ENCODE measurements around the gene FAF2.

Gene FAF2

GRCh38 chr5:176528301-176528700 is 80.1 kb downstream of the FAF2 start:
- Histone ChIP-seq H3K4ac (ENCODE audit: low read depth, low read length) (no peak overlapping the region), H2AFZ (ENCODE audit: insufficient read depth, low read length, poor library complexity) (no peak overlapping the region)
- WGBS (ENCODE audit: extremely low coverage, insufficient coverage, insufficient read length) = no CpG with 5 or more reads among the region's 11 CpGs

DNA sequence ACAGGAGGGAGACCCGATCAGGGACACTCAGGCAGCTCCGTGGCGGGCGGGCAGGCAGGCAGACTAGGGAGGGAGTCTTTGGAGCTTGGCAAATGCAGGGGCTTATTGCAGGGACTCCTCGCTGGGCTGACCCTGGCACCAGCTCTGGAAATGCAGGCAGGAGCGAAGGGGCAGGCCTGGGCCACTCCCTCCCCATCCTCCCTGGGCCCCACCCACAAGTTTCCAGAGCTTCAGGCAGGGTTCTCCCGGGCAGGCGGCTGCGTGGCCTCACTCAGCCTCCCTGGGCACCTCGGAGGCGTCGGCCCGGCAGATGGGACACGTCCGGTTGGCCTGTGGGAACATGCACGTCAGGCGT is 80.6 kb downstream of the FAF2 start:
- no peak overlapping the region for H2AFZ ChIP-seq (ENCODE audit: insufficient read depth, low read length, poor library complexity)
- H4K12ac ChIP-seq (ENCODE audit: low read depth, low read length) = no peak overlapping the region
- no peak overlapping the region for H3K18ac ChIP-seq (ENCODE audit: low read length)
- H3K4ac ChIP-seq (ENCODE audit: low read depth, low read length) = no peak overlapping the region
- H3K4me1 ChIP-seq (ENCODE audit: control insufficient read depth in 1 of 2, insufficient read depth in 2 of 2, low read length in 2 of 2) = peaks cover 0 to 1% of the 10 kb centered on the region in 2 experiments
- H3K27ac ChIP-seq (ENCODE audit: low read depth, low read length) = no peak overlapping the region
- H3K36me3 ChIP-seq (ENCODE audit: control insufficient read depth in 1 of 2, insufficient read depth in 2 of 2, low read length in 2 of 2) = peaks cover 53 to 54% of the 10 kb centered on the region in 2 experiments
- H3K79me2 ChIP-seq (ENCODE audit: control insufficient read depth, insufficient read depth, low read length, poor library complexity) = peaks cover 3% of the 10 kb centered on the region
- no peak overlapping the region for H4K8ac ChIP-seq (ENCODE audit: low read depth, low read length)
- H2BK5ac ChIP-seq (ENCODE audit: low read depth, low read length, poor library complexity) = no peak overlapping the region
- H3K79me1 ChIP-seq (ENCODE audit: low read length) = no peaks in the 10 kb centered on the region
- no peak overlapping the region for H3K4me3 ChIP-seq (ENCODE audit: low read depth, low read length)
- no peak for DNase-seq
- no peak overlapping the region for H3K4me2 ChIP-seq (ENCODE audit: low read length)
- H2AK5ac ChIP-seq (ENCODE audit: low read length) = no peak overlapping the region
- no peaks in the 10 kb centered on the region for H3K9me3 ChIP-seq (ENCODE audit: insufficient read depth, low read depth, low read length)
- no peak overlapping the region for H3K9ac ChIP-seq (ENCODE audit: low read length)
- no peak overlapping the region for H3K23ac ChIP-seq (ENCODE audit: low read length)
- H4K91ac ChIP-seq (ENCODE audit: low read depth, low read length) = no peak overlapping the region
- H3K27me3 ChIP-seq (ENCODE audit: insufficient read depth, low read length) = no peaks in the 10 kb centered on the region
- WGBS (ENCODE audit: extremely low coverage, insufficient coverage, insufficient read length) = no CpG with 5 or more reads among the region's 17 CpGs
- no peak overlapping the region for H2BK12ac ChIP-seq (ENCODE audit: low read length)
- H2BK120ac ChIP-seq (ENCODE audit: insufficient read depth, low read length, poor library complexity) = no peak overlapping the region
- no peak overlapping the region for H3K14ac ChIP-seq (ENCODE audit: low read length)

More at GRCh38 chr5:176528301-176528700, 80.1 kb downstream of the FAF2 start:
- no peak overlapping the region for H3K23ac ChIP-seq (ENCODE audit: low read length)
- no peaks in the 10 kb centered on the region for H3K79me1 ChIP-seq (ENCODE audit: low read length)
- H4K8ac ChIP-seq (ENCODE audit: low read depth, low read length) = no peak overlapping the region
- no peaks in the 10 kb centered on the region for H3K27me3 ChIP-seq (ENCODE audit: insufficient read depth, low read length)
- H2AK5ac ChIP-seq (ENCODE audit: low read length) = no peak overlapping the region
- no peak overlapping the region for H2BK120ac ChIP-seq (ENCODE audit: insufficient read depth, low read length, poor library complexity)
- H4K12ac ChIP-seq (ENCODE audit: low read depth, low read length) = no peak overlapping the region
- H4K91ac ChIP-seq (ENCODE audit: low read depth, low read length) = no peak overlapping the region
- H3K79me2 ChIP-seq (ENCODE audit: control insufficient read depth, insufficient read depth, low read length, poor library complexity) = peaks cover 3% of the 10 kb centered on the region
- H3K9me3 ChIP-seq (ENCODE audit: insufficient read depth, low read depth, low read length) = no peaks in the 10 kb centered on the region
- no peak overlapping the region for H3K27ac ChIP-seq (ENCODE audit: low read depth, low read length)
- no peak overlapping the region for H3K9ac ChIP-seq (ENCODE audit: low read length)
- DNase-seq = no peak
- H3K18ac ChIP-seq (ENCODE audit: low read length) = no peak overlapping the region
- no peaks in the 10 kb centered on the region for H3K4me1 ChIP-seq (ENCODE audit: control insufficient read depth in 1 of 2, insufficient read depth in 2 of 2, low read length in 2 of 2)
- H2BK5ac ChIP-seq (ENCODE audit: low read depth, low read length, poor library complexity) = no peak overlapping the region
- H3K36me3 ChIP-seq (ENCODE audit: control insufficient read depth in 1 of 2, insufficient read depth in 2 of 2, low read length in 2 of 2) = peaks cover 51 to 54% of the 10 kb centered on the region in 2 experiments
- no peak overlapping the region for H2BK12ac ChIP-seq (ENCODE audit: low read length)
- no peak overlapping the region for H3K4me2 ChIP-seq (ENCODE audit: low read length)
- no peak overlapping the region for H3K14ac ChIP-seq (ENCODE audit: low read length)
- no peak overlapping the region for H3K4me3 ChIP-seq (ENCODE audit: low read depth, low read length)

- Histone ChIP-seq H3K4ac (ENCODE audit: low read depth, low read length) (no peak overlapping the region), H2AFZ (ENCODE audit: insufficient read depth, low read length, poor library complexity) (no peak overlapping the region), H3K36me3 (ENCODE audit: control insufficient read depth in 1 of 2, insufficient read depth in 2 of 2, low read length in 2 of 2) (peaks cover 54 to 58% of the 10 kb centered on the region in 2 experiments)
Observed at GRCh38 chr5:176529116-176529740, 81.0 kb downstream of the FAF2 start.

GRCh38 chr5:176529741-176530141 is 81.6 kb downstream of the FAF2 start:
- H3K9me3 ChIP-seq (ENCODE audit: insufficient read depth, low read depth, low read length) = no peaks in the 10 kb centered on the region
- no peak overlapping the region for H3K4me2 ChIP-seq (ENCODE audit: low read length)
- H2AFZ ChIP-seq (ENCODE audit: insufficient read depth, low read length, poor library complexity) = no peak overlapping the region
- H3K4me3 ChIP-seq (ENCODE audit: low read depth, low read length) = no peak overlapping the region
- no peak overlapping the region for H4K91ac ChIP-seq (ENCODE audit: low read depth, low read length)
- H2BK5ac ChIP-seq (ENCODE audit: low read depth, low read length, poor library complexity) = no peak overlapping the region
- H4K12ac ChIP-seq (ENCODE audit: low read depth, low read length) = no peak overlapping the region
- H3K4ac ChIP-seq (ENCODE audit: low read depth, low read length) = no peak overlapping the region
- H2BK12ac ChIP-seq (ENCODE audit: low read length) = no peak overlapping the region
- no peak for DNase-seq
- H3K27me3 ChIP-seq (ENCODE audit: insufficient read depth, low read length) = no peaks in the 10 kb centered on the region
- H3K79me1 ChIP-seq (ENCODE audit: low read length) = no peaks in the 10 kb centered on the region
- peaks cover 57 to 61% of the 10 kb centered on the region in 2 experiments for H3K36me3 ChIP-seq (ENCODE audit: control insufficient read depth in 1 of 2, insufficient read depth in 2 of 2, low read length in 2 of 2)
- peaks cover 7% of the 10 kb centered on the region for H3K79me2 ChIP-seq (ENCODE audit: control insufficient read depth, insufficient read depth, low read length, poor library complexity)
- no peak overlapping the region for H4K8ac ChIP-seq (ENCODE audit: low read depth, low read length)
- no peak overlapping the region for H2AK5ac ChIP-seq (ENCODE audit: low read length)
- H3K9ac ChIP-seq (ENCODE audit: low read length) = no peak overlapping the region
- H3K18ac ChIP-seq (ENCODE audit: low read length) = no peak overlapping the region
- no peak overlapping the region for H3K27ac ChIP-seq (ENCODE audit: low read depth, low read length)
- no peak overlapping the region for H3K23ac ChIP-seq (ENCODE audit: low read length)
- H3K4me1 ChIP-seq (ENCODE audit: control insufficient read depth in 1 of 2, insufficient read depth in 2 of 2, low read length in 2 of 2) = peaks cover 0 to 6% of the 10 kb centered on the region in 2 experiments
- no peak overlapping the region for H2BK120ac ChIP-seq (ENCODE audit: insufficient read depth, low read length, poor library complexity)
- no CpG with 5 or more reads among the region's 11 CpGs for WGBS (ENCODE audit: extremely low coverage, insufficient coverage, insufficient read length)
- H3K14ac ChIP-seq (ENCODE audit: low read length) = no peak overlapping the region

More at GRCh38 chr5:176529116-176529740, 81.0 kb downstream of the FAF2 start:
- Histone ChIP-seq H4K8ac (ENCODE audit: low read depth, low read length) (no peak overlapping the region), H4K91ac (ENCODE audit: low read depth, low read length) (no peak overlapping the region), H2BK120ac (ENCODE audit: insufficient read depth, low read length, poor library complexity) (no peak overlapping the region), H3K18ac (ENCODE audit: low read length) (no peak overlapping the region), H3K9ac (ENCODE audit: low read length) (no peak overlapping the region), H4K12ac (ENCODE audit: low read depth, low read length) (no peak overlapping the region), H3K4me3 (ENCODE audit: low read depth, low read length) (no peak overlapping the region), H3K27ac (ENCODE audit: low read depth, low read length) (no peak overlapping the region), H3K23ac (ENCODE audit: low read length) (no peak overlapping the region), H3K79me1 (ENCODE audit: low read length) (no peaks in the 10 kb centered on the region), H3K4me1 (ENCODE audit: control insufficient read depth in 1 of 2, insufficient read depth in 2 of 2, low read length in 2 of 2) (peaks cover 0 to 5% of the 10 kb centered on the region in 2 experiments), H2AK5ac (ENCODE audit: low read length) (no peak overlapping the region), H3K9me3 (ENCODE audit: insufficient read depth, low read depth, low read length) (no peaks in the 10 kb centered on the region), H3K4me2 (ENCODE audit: low read length) (no peak overlapping the region), H2BK5ac (ENCODE audit: low read depth, low read length, poor library complexity) (no peak overlapping the region), H3K14ac (ENCODE audit: low read length) (no peak overlapping the region), H2BK12ac (ENCODE audit: low read length) (no peak overlapping the region), H3K27me3 (ENCODE audit: insufficient read depth, low read length) (no peaks in the 10 kb centered on the region), H3K79me2 (ENCODE audit: control insufficient read depth, insufficient read depth, low read length, poor library complexity) (peaks cover 6% of the 10 kb centered on the region)
- no CpG with 5 or more reads among the region's 26 CpGs for WGBS (ENCODE audit: extremely low coverage, insufficient coverage, insufficient read length)
- no peak for DNase-seq
